Activated T-helper 1 cell treated with anti-CD3 and anti-CD28 coated beads, Interleukin-12 subunit alpha, Interleukin-12 subunit beta, Interleukin-2, Interleukin-4 antibody, amounts not matched to agents 30 ng/mL and 10 ng/mL and 1 ng/mL, durations not matched to agents 14 hours and 24 hours and 36 hours (primary cell): Measurements from ENCODE around the gene SMG7. TPM values are rescaled to one million over a fixed set of nuclear protein-coding genes. Genes with fewer than 3 reads are reported as not detected.

Experiments used
- DNase-seq: peaks from one replicate; pipeline ENCODE4 v3.0.0; 2021; ENCODE audit warnings: low spot score
- H3K27ac Mint-ChIP-seq: one replicate; pipeline ENCODE4 v1.8.0; 2021; ENCODE audit warnings: mild to moderate bottlenecking, mixed read lengths
- H3K27me3 Mint-ChIP-seq: one replicate; pipeline ENCODE4 v1.8.0; 2022; ENCODE audit warnings: mild to moderate bottlenecking, moderate library complexity, mixed read lengths; ENCODE audit not compliant: insufficient read depth
- H3K36me3 Mint-ChIP-seq: one replicate; pipeline ENCODE4 v1.8.0; 2021; ENCODE audit warnings: low read depth, mixed read lengths
- H3K4me1 Mint-ChIP-seq: one replicate; pipeline ENCODE4 v1.8.0; 2021; ENCODE audit warnings: low read depth, mixed read lengths
- H3K4me3 Mint-ChIP-seq: one replicate; pipeline ENCODE4 v1.8.0; 2021; ENCODE audit warnings: mild to moderate bottlenecking, moderate library complexity, mixed read lengths
- H3K9me3 Mint-ChIP-seq: one replicate; pipeline ENCODE4 v1.8.0; 2021; ENCODE audit warnings: mixed read lengths
- intact Hi-C: fragments of 100-400 bp; cut with micrococcal nuclease; formaldehyde crosslinking; loops from one replicate; pipeline ENCODE4 v1.15.1; 2024
- total RNA-seq: library from RNA; stranded (reverse); gene quantifications from 2 replicates; pipeline ENCODE4 v1.2.3, GENCODE V29; 2022

The SMG7 gene
- total RNA-seq, 1 donor from 2014 or later: 86.1 TPM

DNA sequence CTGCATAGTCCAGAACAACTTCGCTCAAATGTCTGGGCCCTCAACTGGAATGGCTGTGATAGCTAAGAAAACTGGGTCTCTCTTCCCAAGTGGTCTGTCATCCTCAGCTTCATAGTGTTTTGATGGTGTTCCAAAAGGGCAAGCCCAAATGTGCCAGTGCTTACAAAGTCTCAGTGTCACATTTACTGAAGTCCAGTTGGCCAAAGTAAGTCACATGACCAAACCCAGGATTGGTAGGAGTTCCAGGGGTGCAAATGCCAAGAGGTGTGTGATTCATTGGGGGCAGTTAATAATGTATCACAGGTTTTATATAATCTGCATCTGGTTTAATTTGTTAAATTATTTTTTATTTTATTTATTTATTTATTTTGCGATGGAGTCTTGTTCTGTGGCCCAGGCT lies 24.9 kb downstream of the SMG7 start:
- no peak for DNase-seq
- Mint-ChIP-seq H3K36me3 (peaks cover 24% of the 10 kb centered on the region), H3K27me3 (no peaks in the 10 kb centered on the region), H3K27ac (peak overlapping the region; percentile 57), H3K4me3 (no peak overlapping the region), H3K4me1 (peaks cover 61% of the 10 kb centered on the region), H3K9me3 (peaks cover 4% of the 10 kb centered on the region)
- intact Hi-C loops: no loop called here

DNA sequence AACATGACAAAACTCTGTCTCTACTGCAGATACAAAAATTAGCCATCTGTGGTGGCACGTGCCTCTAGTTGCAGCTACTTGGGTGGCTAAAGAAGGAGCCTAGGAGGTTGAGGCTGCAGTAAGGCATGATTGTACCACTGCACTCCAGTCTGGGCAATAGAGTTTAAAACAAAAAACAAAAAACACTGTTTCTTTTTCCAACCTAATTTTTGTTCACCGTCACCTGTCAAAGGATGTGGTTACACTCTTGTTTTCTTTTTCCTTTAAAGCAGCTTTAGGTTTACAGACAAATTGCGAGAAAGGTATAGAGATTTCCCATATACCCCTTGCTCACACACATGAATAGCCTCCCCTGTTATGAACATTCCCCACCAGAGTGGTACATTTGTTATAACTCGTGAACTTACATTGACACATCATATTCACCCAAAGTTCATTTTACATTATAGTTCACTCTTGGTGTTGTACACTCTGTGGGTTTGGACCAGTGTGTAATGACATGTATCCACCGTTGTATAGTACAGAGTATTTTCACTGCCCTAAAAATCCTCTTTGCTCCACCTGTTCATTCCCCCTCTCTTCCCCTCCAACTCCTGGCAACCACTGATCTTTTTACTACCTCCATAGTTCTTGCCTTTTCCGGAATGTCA lies 26.2 kb downstream of the SMG7 start:
- peaks cover 67% of the 10 kb centered on the region for H3K4me1 Mint-ChIP-seq
- peak overlapping the region; percentile 77 for H3K27ac Mint-ChIP-seq
- peaks cover 4% of the 10 kb centered on the region for H3K9me3 Mint-ChIP-seq
- intact Hi-C loops: loop anchor here (2.0 kb wide), 2 partner anchors 14 to 20 kb away; no protein-coding TSS in a partner anchor
- peaks cover 19% of the 10 kb centered on the region for H3K36me3 Mint-ChIP-seq
- DNase-seq: no peak
- no peaks in the 10 kb centered on the region for H3K27me3 Mint-ChIP-seq
- H3K4me3 Mint-ChIP-seq: peak overlapping the region; percentile 60

DNA sequence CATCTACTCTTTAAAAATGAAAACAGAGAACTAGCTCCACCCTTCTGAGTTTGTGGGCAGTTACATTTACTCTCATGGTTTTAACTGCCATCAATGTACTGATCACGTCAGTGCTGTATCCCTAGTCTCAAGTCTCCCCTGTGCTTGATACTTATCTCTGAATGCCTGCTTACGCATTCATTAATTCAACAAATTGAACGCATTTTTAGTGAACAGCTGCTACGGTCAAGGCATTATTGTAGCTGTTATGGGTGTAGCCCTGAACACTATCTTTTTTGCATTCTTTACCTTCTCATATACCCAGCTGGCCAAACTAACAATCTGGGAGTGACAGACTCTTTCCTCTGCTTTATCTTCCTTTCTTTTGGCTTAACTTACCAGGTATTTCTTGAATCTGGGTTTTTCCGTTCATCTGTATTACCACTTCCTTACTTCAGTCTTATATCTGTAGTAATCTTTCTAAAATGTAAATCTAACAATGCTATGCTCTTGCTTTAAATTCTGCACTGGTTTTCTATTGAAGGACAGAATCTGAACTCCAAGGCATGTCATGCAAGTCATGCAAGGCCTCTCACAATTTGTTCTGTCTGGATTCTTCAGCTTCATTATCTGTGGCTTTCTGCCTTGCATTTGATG lies 33.3 kb downstream of the SMG7 start:
- intact Hi-C loops: no loop called here
- Mint-ChIP-seq H3K27me3 (no peaks in the 10 kb centered on the region), H3K9me3 (no peaks in the 10 kb centered on the region), H3K4me1 (peaks cover 31% of the 10 kb centered on the region), H3K27ac (no peak overlapping the region), H3K36me3 (peaks cover 2% of the 10 kb centered on the region), H3K4me3 (no peak overlapping the region)
- DNase-seq: no peak

GRCh38 chr1:183506561-183506960 lies 34.3 kb downstream of the SMG7 start:
- peaks cover 2% of the 10 kb centered on the region for H3K36me3 Mint-ChIP-seq
- no peaks in the 10 kb centered on the region for H3K27me3 Mint-ChIP-seq
- no peak for DNase-seq
- peaks cover 27% of the 10 kb centered on the region for H3K4me1 Mint-ChIP-seq
- no peak overlapping the region for H3K4me3 Mint-ChIP-seq
- H3K27ac Mint-ChIP-seq: no peak overlapping the region
- H3K9me3 Mint-ChIP-seq: no peaks in the 10 kb centered on the region
- intact Hi-C loops: no loop called here

DNA sequence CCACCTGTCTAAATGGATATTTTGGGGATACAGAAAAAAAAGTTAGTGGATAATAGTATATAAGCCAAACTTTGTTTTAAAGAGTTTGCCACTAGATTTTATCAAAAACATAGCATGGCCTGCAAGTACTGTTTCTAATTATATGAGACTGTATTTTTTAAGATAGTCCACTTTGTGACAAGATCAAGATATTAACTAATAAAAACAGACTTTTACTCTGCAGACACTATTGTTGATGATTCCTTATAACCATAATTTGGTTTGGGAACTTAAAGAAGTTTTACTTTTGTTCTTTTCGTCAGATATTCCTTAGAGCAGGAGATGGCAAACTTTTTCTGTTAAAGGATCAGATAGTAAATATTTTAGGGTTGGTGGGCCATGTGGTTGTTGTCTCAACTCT lies 36.4 kb downstream of the SMG7 start:
- intact Hi-C loops: no loop called here
- Mint-ChIP-seq H3K4me3 (no peak overlapping the region), H3K9me3 (no peaks in the 10 kb centered on the region), H3K36me3 (no peaks in the 10 kb centered on the region), H3K4me1 (peaks cover 17% of the 10 kb centered on the region), H3K27ac (no peak overlapping the region), H3K27me3 (no peaks in the 10 kb centered on the region)
- DNase-seq: no peak

GRCh38 chr1:183512450-183512849 lies 40.2 kb downstream of the SMG7 start:
- no peaks in the 10 kb centered on the region for H3K9me3 Mint-ChIP-seq
- peaks cover 39% of the 10 kb centered on the region for H3K4me1 Mint-ChIP-seq
- H3K36me3 Mint-ChIP-seq: peaks cover 20% of the 10 kb centered on the region
- no peaks in the 10 kb centered on the region for H3K27me3 Mint-ChIP-seq
- H3K27ac Mint-ChIP-seq: no peak overlapping the region
- H3K4me3 Mint-ChIP-seq: no peak overlapping the region
- DNase-seq: no peak
- intact Hi-C loops: loop anchor here (2.0 kb wide), 1 partner anchor 14 kb away; no protein-coding TSS in a partner anchor

GRCh38 chr1:183514235-183514634 lies 41.9 kb downstream of the SMG7 start:
- Mint-ChIP-seq H3K27me3 (no peaks in the 10 kb centered on the region), H3K4me3 (no peak overlapping the region), H3K4me1 (peaks cover 39% of the 10 kb centered on the region), H3K27ac (no peak overlapping the region), H3K9me3 (no peaks in the 10 kb centered on the region), H3K36me3 (peaks cover 29% of the 10 kb centered on the region)
- intact Hi-C loops: loop anchor here (2.0 kb wide), 1 partner anchor 31 kb away; no protein-coding TSS in a partner anchor
- no peak for DNase-seq

DNA sequence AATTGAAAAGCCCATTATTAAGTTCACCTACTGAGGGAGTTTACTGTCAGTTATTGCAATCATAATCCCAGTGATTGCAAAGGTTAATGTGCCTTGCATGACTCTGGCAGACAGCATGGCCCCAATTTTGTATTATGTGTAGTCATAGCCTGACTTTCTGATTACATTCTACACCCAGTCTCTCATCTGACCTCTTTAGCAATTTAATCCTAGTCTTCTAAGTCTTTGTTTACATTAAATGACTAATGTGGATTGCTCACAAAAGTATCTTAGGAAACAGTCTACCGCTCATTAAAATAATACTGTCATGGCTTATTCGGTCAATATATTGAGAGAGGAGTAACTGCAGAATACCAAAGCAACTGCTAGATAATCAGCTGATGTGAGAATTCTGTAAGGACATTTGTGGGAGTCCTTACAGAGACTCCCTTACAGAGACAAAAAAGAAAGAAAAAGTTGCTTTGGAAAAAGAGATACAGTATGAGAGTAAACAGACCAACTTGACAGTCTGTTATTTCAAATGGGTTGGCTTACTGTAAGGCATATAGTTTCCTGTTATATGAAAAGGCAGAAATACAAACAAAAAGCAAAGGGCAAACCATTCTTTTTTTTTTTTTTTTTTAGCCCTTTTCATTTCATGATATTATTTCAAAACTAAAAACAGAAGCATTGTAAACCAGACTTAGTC lies 42.8 kb downstream of the SMG7 start:
- no peaks in the 10 kb centered on the region for H3K9me3 Mint-ChIP-seq
- H3K4me1 Mint-ChIP-seq: peaks cover 40% of the 10 kb centered on the region
- intact Hi-C loops: loop anchor here (2.0 kb wide), 1 partner anchor 32 kb away; no protein-coding TSS in a partner anchor
- no peak overlapping the region for H3K4me3 Mint-ChIP-seq
- H3K27ac Mint-ChIP-seq: peak overlapping the region; percentile 52
- peaks cover 29% of the 10 kb centered on the region for H3K36me3 Mint-ChIP-seq
- no peak for DNase-seq
- H3K27me3 Mint-ChIP-seq: no peaks in the 10 kb centered on the region

GRCh38 chr1:183516725-183517124 lies 44.4 kb downstream of the SMG7 start:
- intact Hi-C loops: no loop called here

DNA sequence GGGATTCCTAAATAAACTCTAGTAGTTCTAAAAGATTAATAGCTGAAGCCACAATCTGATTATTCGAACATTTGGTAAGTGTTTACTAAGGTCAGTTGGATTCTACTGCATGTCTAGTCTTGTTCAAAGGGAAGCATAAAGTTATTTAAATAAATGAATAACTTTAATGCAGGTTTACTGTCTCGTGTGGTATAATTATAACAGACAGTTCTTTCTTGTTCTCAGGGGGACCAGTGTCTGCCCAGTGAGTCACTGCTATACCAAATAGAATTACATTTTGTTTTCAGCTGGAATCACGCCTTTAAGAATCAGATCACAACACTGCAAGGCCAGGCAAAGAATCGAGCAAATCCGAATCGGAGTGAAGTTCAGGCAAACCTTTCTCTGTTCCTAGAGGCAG lies 45.1 kb downstream of the SMG7 start:
- DNase-seq: no peak

More at GRCh38 chr1:183516725-183517124, 44.4 kb downstream of the SMG7 start:
- H3K4me1 Mint-ChIP-seq: peaks cover 37% of the 10 kb centered on the region
- H3K4me3 Mint-ChIP-seq: no peak overlapping the region
- no peak for DNase-seq
- no peaks in the 10 kb centered on the region for H3K27me3 Mint-ChIP-seq
- H3K36me3 Mint-ChIP-seq: peaks cover 39% of the 10 kb centered on the region
- no peak overlapping the region for H3K27ac Mint-ChIP-seq
- H3K9me3 Mint-ChIP-seq: no peaks in the 10 kb centered on the region

DNA sequence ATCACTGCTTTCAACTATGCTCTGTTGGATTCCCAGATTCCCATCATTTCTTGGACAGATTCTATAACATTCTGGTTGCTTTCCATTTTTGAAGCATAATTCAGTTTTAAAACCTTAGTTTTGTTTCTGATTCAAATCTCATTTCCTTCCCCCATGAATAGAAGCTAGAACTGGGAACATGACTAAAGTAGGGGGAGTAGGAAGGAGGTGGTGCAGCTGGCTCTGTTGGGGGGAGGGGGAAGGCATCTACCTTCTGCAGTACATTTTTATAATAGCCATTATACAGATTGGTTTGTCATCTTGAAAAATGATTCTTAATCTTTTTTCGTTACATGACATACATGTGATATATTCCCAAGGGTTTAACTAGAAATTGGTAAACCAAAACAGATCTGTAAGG lies 48.1 kb downstream of the SMG7 start:
- H3K27me3 Mint-ChIP-seq: no peaks in the 10 kb centered on the region
- H3K27ac Mint-ChIP-seq: no peak overlapping the region
- peaks cover 49% of the 10 kb centered on the region for H3K36me3 Mint-ChIP-seq
- DNase-seq: no peak
- H3K4me1 Mint-ChIP-seq: peaks cover 18% of the 10 kb centered on the region
- no peaks in the 10 kb centered on the region for H3K9me3 Mint-ChIP-seq
- no peak overlapping the region for H3K4me3 Mint-ChIP-seq
- intact Hi-C loops: loop anchor here (10.0 kb wide), 1 partner anchor 656 kb away; no protein-coding TSS in a partner anchor

More for the DNA sequence above, 45.1 kb downstream of the SMG7 start:
- peaks cover 31% of the 10 kb centered on the region for H3K4me1 Mint-ChIP-seq
- no peaks in the 10 kb centered on the region for H3K27me3 Mint-ChIP-seq
- no peak overlapping the region for H3K4me3 Mint-ChIP-seq
- intact Hi-C loops: no loop called here
- no peaks in the 10 kb centered on the region for H3K9me3 Mint-ChIP-seq
- no peak overlapping the region for H3K27ac Mint-ChIP-seq
- peaks cover 44% of the 10 kb centered on the region for H3K36me3 Mint-ChIP-seq

DNA sequence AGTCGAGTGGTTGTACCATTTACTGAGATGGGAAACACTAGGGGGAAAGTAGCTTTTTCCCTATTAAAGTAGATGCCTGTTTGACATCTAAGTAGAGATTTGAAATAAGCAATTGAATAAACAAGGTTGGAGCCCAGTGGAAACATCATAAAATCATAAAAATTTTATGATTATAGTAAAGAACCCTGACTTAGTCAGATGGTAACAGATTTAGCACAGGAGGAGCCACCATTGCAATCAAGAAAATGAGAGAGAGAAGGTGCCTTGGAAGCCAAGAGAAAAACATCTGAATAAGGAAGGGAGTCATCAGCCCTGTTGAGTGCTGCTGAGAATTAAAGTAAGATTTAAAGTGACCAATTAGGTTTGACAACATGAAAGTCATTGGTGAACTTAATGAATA lies 49.8 kb downstream of the SMG7 start:
- no peaks in the 10 kb centered on the region for H3K27me3 Mint-ChIP-seq
- intact Hi-C loops: loop anchor here (2.0 to 10.0 kb wide), 2 partner anchors 15 to 657 kb away; no protein-coding TSS in a partner anchor
- no peak overlapping the region for H3K27ac Mint-ChIP-seq
- peaks cover 6% of the 10 kb centered on the region for H3K4me1 Mint-ChIP-seq
- no peaks in the 10 kb centered on the region for H3K9me3 Mint-ChIP-seq
- H3K4me3 Mint-ChIP-seq: no peak overlapping the region
- peaks cover 42% of the 10 kb centered on the region for H3K36me3 Mint-ChIP-seq
- DNase-seq: no peak

- intact Hi-C loops: loop anchor here (10.0 kb wide), 1 partner anchor 664 kb away; no protein-coding TSS in a partner anchor
- DNase-seq: no peak
- H3K4me1 Mint-ChIP-seq: peaks cover 9% of the 10 kb centered on the region
- H3K36me3 Mint-ChIP-seq: peaks cover 32% of the 10 kb centered on the region
- no peaks in the 10 kb centered on the region for H3K27me3 Mint-ChIP-seq
- H3K9me3 Mint-ChIP-seq: no peaks in the 10 kb centered on the region
- no peak overlapping the region for H3K4me3 Mint-ChIP-seq
- H3K27ac Mint-ChIP-seq: no peak overlapping the region
These were observed 56.3 kb downstream of the SMG7 start for GRCh38 chr1:183528577-183528976.
